ENCODE measurements around the gene PI4KA.

DNA sequence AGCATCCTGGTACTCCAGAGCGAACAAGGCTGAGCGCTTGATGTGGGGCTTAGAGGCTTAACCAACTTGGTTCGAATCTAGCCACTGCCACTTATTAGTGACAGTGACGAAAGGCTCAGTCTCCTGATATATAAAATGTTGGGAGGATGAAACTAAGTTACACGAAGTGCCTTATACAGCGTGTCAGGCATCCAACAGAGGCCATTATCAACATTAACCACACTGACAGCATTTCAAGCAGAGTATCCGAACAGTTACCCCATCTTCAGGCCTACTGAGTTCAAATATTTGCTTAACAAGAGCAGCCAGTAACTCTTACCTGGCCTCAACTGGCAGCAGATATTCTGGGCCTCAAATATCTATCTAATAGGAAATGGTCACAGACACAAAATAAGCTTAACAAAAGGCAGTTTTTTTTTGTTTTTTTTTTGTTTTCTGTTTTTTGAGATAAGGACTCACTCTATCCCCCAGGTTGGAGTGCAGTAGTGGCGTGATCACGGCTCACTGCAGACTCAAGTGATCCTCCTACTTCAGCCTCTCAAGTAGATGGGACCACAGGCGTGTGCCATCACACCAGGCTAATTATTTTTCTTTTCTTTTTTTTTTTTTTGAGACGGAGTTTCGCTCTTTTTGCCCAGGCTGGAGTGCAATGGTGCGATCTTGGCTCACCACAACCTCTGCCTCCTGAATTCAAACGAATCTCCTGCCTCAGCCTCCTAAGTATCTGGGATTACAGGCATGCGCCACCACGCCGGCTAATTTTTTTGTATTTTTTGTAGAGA is 81.8 kb downstream of the PI4KA start:
- TF ChIP-seq CTCF (conservative IDR thresholded peaks at IDR 0.05; ENCODE audit: low read depth in 2 of 2), result no peak
- no peak for TF ChIP-seq EZH2 (IDR thresholded peaks at IDR 0.05; ENCODE audit: low read depth, unreplicated experiment)
- no peak for TF ChIP-seq EZH2phosphoT487 (IDR thresholded peaks at IDR 0.05; ENCODE audit: unreplicated experiment)
- TF ChIP-seq REST (IDR thresholded peaks at IDR 0.05; ENCODE audit: unreplicated experiment), result no peak
- TF ChIP-seq POLR2AphosphoS5 (IDR thresholded peaks at IDR 0.05; ENCODE audit: low read depth), result no peak
- no peak for TF ChIP-seq CREB1 (CRISPR knock-in tag; IDR thresholded peaks at IDR 0.05; ENCODE audit: low read depth)
- no peak for TF ChIP-seq NANOG (IDR thresholded peaks at IDR 0.05; ENCODE audit: borderline replicate concordance)
- TF ChIP-seq ZNF114 (CRISPR knock-in tag; IDR thresholded peaks at IDR 0.05), result no peak
